ENCODE data around the gene ALDH3B2. TPM values are rescaled to one million over a fixed set of nuclear protein-coding genes. Genes with fewer than 3 reads are reported as not detected.

The ALDH3B2 gene
- total and polyA plus RNA-seq, 2 experiments from 2014 or later = 1.6 to 2.5 TPM

GRCh38 chr11:67634366-67635230, 39.8 kb downstream of the ALDH3B2 start:
- Histone ChIP-seq H3K9me3 (ENCODE audit: low read depth) (no peaks in the 10 kb centered on the region), H3K9me2 (replicated peaks; ENCODE audit: insufficient read depth) (no peaks in the 10 kb centered on the region), H3K4me3 (no peak overlapping the region), H3K4me2 (no peak overlapping the region), H3K79me2 (no peaks in the 10 kb centered on the region), H4K20me1 (ENCODE audit: insufficient read depth, poor library complexity, severe bottlenecking) (no peaks in the 10 kb centered on the region), H3K27ac (no peak overlapping the region), H2AFZ (no peak overlapping the region), H3K27me3 (no peaks in the 10 kb centered on the region), H3K4me1 (ENCODE audit: insufficient read depth) (peaks cover 7% of the 10 kb centered on the region), H3K36me3 (replicated peaks; ENCODE audit: insufficient read depth, low read depth) (no peaks in the 10 kb centered on the region)
- TF ChIP-seq EZH2 (IDR thresholded peaks at IDR 0.05; ENCODE audit: borderline replicate concordance) = no peak
- no peak for TF ChIP-seq CTCF (IDR thresholded peaks at IDR 0.05; ENCODE audit: poor library complexity)
- TF ChIP-seq EZH2phosphoT487 (IDR thresholded peaks at IDR 0.05; ENCODE audit: low read depth, severe bottlenecking, unreplicated experiment) = no peak
- DNase-seq (ENCODE audit: low spot score) = peak; percentile 8
- 88% methylated on average over 20 of the region's 20 CpGs for WGBS (ENCODE audit: low lambda C conversion rate, missing lambda C conversion rate)

GRCh38 chr11:67633758-67634365, 40.6 kb downstream of the ALDH3B2 start:
- Histone ChIP-seq H3K9me2 (replicated peaks; ENCODE audit: insufficient read depth) (no peaks in the 10 kb centered on the region), H2AFZ (no peak overlapping the region), H3K9me3 (ENCODE audit: low read depth) (no peaks in the 10 kb centered on the region), H4K20me1 (ENCODE audit: insufficient read depth, poor library complexity, severe bottlenecking) (no peaks in the 10 kb centered on the region), H3K36me3 (replicated peaks; ENCODE audit: insufficient read depth, low read depth) (no peaks in the 10 kb centered on the region), H3K4me1 (ENCODE audit: insufficient read depth) (peaks cover 9% of the 10 kb centered on the region), H3K4me2 (no peak overlapping the region), H3K27me3 (no peaks in the 10 kb centered on the region), H3K79me2 (no peaks in the 10 kb centered on the region), H3K4me3 (no peak overlapping the region), H3K27ac (no peak overlapping the region)
- peak; percentile 6 for DNase-seq (ENCODE audit: low spot score)
- TF ChIP-seq EZH2 (IDR thresholded peaks at IDR 0.05; ENCODE audit: borderline replicate concordance) (no peak), EZH2phosphoT487 (IDR thresholded peaks at IDR 0.05; ENCODE audit: low read depth, severe bottlenecking, unreplicated experiment) (no peak), CTCF (IDR thresholded peaks at IDR 0.05; ENCODE audit: poor library complexity) (no peak)
- 94% methylated on average over 15 of the region's 22 CpGs for WGBS (ENCODE audit: low lambda C conversion rate, missing lambda C conversion rate)

- H3K4me2 ChIP-seq = no peak overlapping the region
- H3K9me3 ChIP-seq (ENCODE audit: low read depth) = no peaks in the 10 kb centered on the region
- H3K4me3 ChIP-seq = no peak overlapping the region
- no peaks in the 10 kb centered on the region for H3K27me3 ChIP-seq
- H3K4me1 ChIP-seq (ENCODE audit: insufficient read depth) = peaks cover 13% of the 10 kb centered on the region
- H4K20me1 ChIP-seq (ENCODE audit: insufficient read depth, poor library complexity, severe bottlenecking) = no peaks in the 10 kb centered on the region
- peak; percentile 4 for DNase-seq (ENCODE audit: low spot score)
- WGBS (ENCODE audit: low lambda C conversion rate, missing lambda C conversion rate) = 95% methylated on average over 28 of the region's 30 CpGs
- no peak overlapping the region for H3K27ac ChIP-seq
- H3K79me2 ChIP-seq = no peaks in the 10 kb centered on the region
- no peaks in the 10 kb centered on the region for H3K9me2 ChIP-seq (replicated peaks; ENCODE audit: insufficient read depth)
- no peak overlapping the region for H2AFZ ChIP-seq
- no peaks in the 10 kb centered on the region for H3K36me3 ChIP-seq (replicated peaks; ENCODE audit: insufficient read depth, low read depth)
- TF ChIP-seq EZH2phosphoT487 (IDR thresholded peaks at IDR 0.05; ENCODE audit: low read depth, severe bottlenecking, unreplicated experiment) (no peak), CTCF (IDR thresholded peaks at IDR 0.05; ENCODE audit: poor library complexity) (no peak), EZH2 (IDR thresholded peaks at IDR 0.05; ENCODE audit: borderline replicate concordance) (no peak)
Observed at GRCh38 chr11:67632982-67633755, 41.3 kb downstream of the ALDH3B2 start.
